ENCODE results near the gene TOMM40. TPM values are rescaled to one million over a fixed set of nuclear protein-coding genes. Genes with fewer than 3 reads are reported as not detected.
A peak's percentile ranks its signal among the peaks of the same experiment; 100 is the strongest.
"Not testable (repeated sequence)": the region's sequence is repeated elsewhere in the genome, so short reads cannot be mapped to it uniquely, and the experiment has no call there.

Gene TOMM40
- total and polyA plus RNA-seq, 7 donors: 42.3 to 330 (median 69.7) TPM

- H3K4me3 ChIP-seq: no peak overlapping the region
- H3K27ac ChIP-seq: no peak overlapping the region
- TF ChIP-seq CTCF (IDR thresholded peaks at IDR 0.05): no peak
- no peaks in the 10 kb centered on the region for H3K9me3 ChIP-seq
- DNase-seq (no peak), ATAC-seq (no peak)
- peaks cover 16% of the 10 kb centered on the region for H3K4me1 ChIP-seq
- 75 to 83% (median 76%) methylated on average over 4 of the region's 4 CpGs for WGBS, 3 donors
- intact Hi-C loops (cut with DNase I): no loop called here
- H3K36me3 ChIP-seq (ENCODE audit: insufficient read depth in 1 of 2, low read depth in 1 of 2): peaks cover 1 to 3% of the 10 kb centered on the region in 2 donors
- H3K27me3 ChIP-seq (ENCODE audit: insufficient read depth in 3 of 3, low read length in 2 of 3): no peaks in the 10 kb centered on the region
Measured at GRCh38 chr19:44887648-44888047, 3.4 kb upstream of the TOMM40 start.

GRCh38 chr19:44888335-44888734 is 2.7 kb upstream of the TOMM40 start:
- intact Hi-C loops (cut with DNase I); ATAC-seq; H3K27me3 ChIP-seq (ENCODE audit: insufficient read depth in 3 of 3, low read length in 2 of 3); H3K4me3 ChIP-seq; H3K27ac ChIP-seq; H3K9me3 ChIP-seq; DNase-seq: not testable (repeated sequence)
- 89 to 92% (median 91%) methylated on average over 4 to 5 of the region's 5 CpGs for WGBS, 3 donors
- Histone ChIP-seq H3K36me3 (ENCODE audit: insufficient read depth in 1 of 2, low read depth in 1 of 2) (peaks cover 4 to 10% of the 10 kb centered on the region in 2 donors), H3K4me1 (peaks cover 21% of the 10 kb centered on the region)

- Histone ChIP-seq H3K4me3 (peak overlapping the region; percentile 71), H3K27me3 (ENCODE audit: insufficient read depth in 3 of 3, low read length in 2 of 3) (no peaks in the 10 kb centered on the region), H3K36me3 (ENCODE audit: insufficient read depth in 1 of 2, low read depth in 1 of 2) (peaks cover 4 to 26% of the 10 kb centered on the region in 2 donors), H3K9me3 (no peaks in the 10 kb centered on the region), H3K4me1 (peaks cover 21% of the 10 kb centered on the region), H3K27ac (peak overlapping the region; percentile 94)
- TF ChIP-seq CTCF (IDR thresholded peaks at IDR 0.05): no peak
- no peak for ATAC-seq
- no peak for DNase-seq
- intact Hi-C loops (cut with DNase I): no loop called here
- WGBS, 3 donors: 51 to 54% (median 53%) methylated on average over 17 of the region's 17 CpGs
Measured at GRCh38 chr19:44889830-44890365, 1.2 kb upstream of the TOMM40 start.

- no peak for TF ChIP-seq CTCF (IDR thresholded peaks at IDR 0.05)
- intact Hi-C loops (cut with DNase I): no loop called here
- Histone ChIP-seq H3K9me3 (no peaks in the 10 kb centered on the region), H3K4me3 (peak overlapping the region; percentile 71), H3K27me3 (ENCODE audit: insufficient read depth in 3 of 3, low read length in 2 of 3) (no peaks in the 10 kb centered on the region), H3K36me3 (ENCODE audit: insufficient read depth in 1 of 2, low read depth in 1 of 2) (peaks cover 7 to 32% of the 10 kb centered on the region in 2 donors), H3K27ac (peak overlapping the region; percentile 94), H3K4me1 (peaks cover 21% of the 10 kb centered on the region)
- 0% methylated on average over 39 to 40 of the region's 40 CpGs for WGBS, 3 donors
- peak; percentile 89 to 92 (median 90) for ATAC-seq
- DNase-seq: no peak
Measured at GRCh38 chr19:44890366-44891015, 563 bp upstream of the TOMM40 start.

- 84 to 94% (median 84%) methylated on average over 7 of the region's 7 CpGs for WGBS, 3 donors
- H3K4me1 ChIP-seq: peaks cover 21% of the 10 kb centered on the region
- H3K4me3 ChIP-seq: no peak overlapping the region
- H3K27ac ChIP-seq: no peak overlapping the region
- H3K9me3 ChIP-seq: no peaks in the 10 kb centered on the region
- no peak for TF ChIP-seq CTCF (IDR thresholded peaks at IDR 0.05)
- intact Hi-C loops (cut with DNase I): no loop called here
- ATAC-seq (no peak), DNase-seq (no peak)
- H3K36me3 ChIP-seq (ENCODE audit: insufficient read depth in 1 of 2, low read depth in 1 of 2): peaks cover 7 to 56% of the 10 kb centered on the region in 2 donors
- no peaks in the 10 kb centered on the region for H3K27me3 ChIP-seq (ENCODE audit: insufficient read depth in 3 of 3, low read length in 2 of 3)
Measured at GRCh38 chr19:44892932-44893331, 1.9 kb downstream of the TOMM40 start.
